H9 (cell line): ENCODE results near the gene KRT9. TPM values are rescaled to one million over a fixed set of nuclear protein-coding genes. Genes with fewer than 3 reads are reported as not detected.
A peak's percentile ranks its signal among the peaks of the same experiment; 100 is the strongest.
"Not testable (repeated sequence)": the region's sequence is repeated elsewhere in the genome, so short reads cannot be mapped to it uniquely, and the experiment has no call there.

Experiments
- DNase-seq: peaks from one replicate; pipeline ENCODE4 v3.0.0-alpha.2; 2017
- H2AFZ ChIP-seq: one replicate; pipeline ENCODE4 v1.6.1; 2013; ENCODE audit warnings: mild to moderate bottlenecking, low read length, control low read depth, moderate library complexity
- H2AK5ac ChIP-seq: 2 replicates; pipeline ENCODE4 v1.6.1; 2013; ENCODE audit warnings: low read length, control low read depth, mixed read lengths; ENCODE audit not compliant: insufficient read length
- H2BK120ac ChIP-seq: one replicate; pipeline ENCODE4 v1.6.1; 2013; ENCODE audit warnings: low read depth, mild to moderate bottlenecking, low read length, control low read depth, inconsistent platforms; ENCODE audit not compliant: poor library complexity, severe bottlenecking
- H2BK12ac ChIP-seq: 2 replicates; pipeline ENCODE4 v1.6.1; 2013; ENCODE audit warnings: low read length, control low read depth, mixed read lengths, low read depth; ENCODE audit not compliant: insufficient read length
- H2BK15ac ChIP-seq: 2 replicates; pipeline ENCODE4 v1.6.1; 2013; ENCODE audit warnings: low read depth, low read length, control low read depth
- H2BK20ac ChIP-seq: one replicate; pipeline ENCODE4 v1.6.1; 2013; ENCODE audit warnings: low read depth, mild to moderate bottlenecking, low read length, control low read depth, inconsistent platforms; ENCODE audit not compliant: poor library complexity, severe bottlenecking
- H2BK5ac ChIP-seq: 2 replicates; pipeline ENCODE4 v1.6.1; 2013; ENCODE audit warnings: low read length, control low read depth, mixed read lengths; ENCODE audit not compliant: insufficient read length
- H3K14ac ChIP-seq: 2 replicates; pipeline ENCODE4 v1.6.1; 2013; ENCODE audit warnings: low read length, control low read depth; ENCODE audit not compliant: insufficient read depth
- H3K18ac ChIP-seq: 2 replicates; pipeline ENCODE4 v1.6.1; 2013; ENCODE audit warnings: low read depth, mild to moderate bottlenecking, mixed read lengths, low read length, control low read depth; ENCODE audit not compliant: insufficient read length
- H3K23ac ChIP-seq: 2 replicates; pipeline ENCODE4 v1.6.1; 2013; ENCODE audit warnings: low read length, control low read depth, mixed read lengths, low read depth; ENCODE audit not compliant: insufficient read length
- H3K23me2 ChIP-seq: 2 replicates; pipeline ENCODE4 v1.6.1; 2013; ENCODE audit warnings: low read depth, mild to moderate bottlenecking, mixed read lengths, low read length, control low read depth; ENCODE audit not compliant: insufficient read length, poor library complexity, severe bottlenecking
- H3K27ac ChIP-seq: 2 replicates; pipeline ENCODE4 v1.5.1; 2013; ENCODE audit warnings: low read length, control low read depth, mixed read lengths, low read depth; ENCODE audit not compliant: insufficient read length
- H3K27me3 ChIP-seq: 2 replicates; pipeline ENCODE4 v1.6.1; 2013; ENCODE audit warnings: low read length, control low read depth, inconsistent platforms; ENCODE audit not compliant: insufficient read depth
- H3K4ac ChIP-seq: 2 replicates; pipeline ENCODE4 v1.6.1; 2013; ENCODE audit warnings: low read depth, mild to moderate bottlenecking, control low read depth, inconsistent platforms, low read length, moderate library complexity
- H3K4me1 ChIP-seq: 2 replicates; pipeline ENCODE4 v1.6.1; 2013; ENCODE audit warnings: low read length, control low read depth, inconsistent platforms; ENCODE audit not compliant: insufficient read depth
- H3K4me2 ChIP-seq: 2 replicates; pipeline ENCODE4 v1.6.1; 2013; ENCODE audit warnings: low read length, control low read depth, mixed read lengths; ENCODE audit not compliant: insufficient read length, insufficient read depth
- H3K56ac ChIP-seq: 2 replicates; pipeline ENCODE4 v1.6.1; 2013; ENCODE audit warnings: low read depth, mild to moderate bottlenecking, mixed read lengths, low read length, control low read depth; ENCODE audit not compliant: insufficient read length
- H3K79me1 ChIP-seq: 2 replicates; pipeline ENCODE4 v1.6.1; 2013; ENCODE audit warnings: low read depth, mild to moderate bottlenecking, moderate library complexity, low read length, control low read depth, inconsistent platforms; ENCODE audit not compliant: insufficient read depth, poor library complexity, severe bottlenecking
- H3K79me2 ChIP-seq: 2 replicates; pipeline ENCODE4 v1.6.1; 2013; ENCODE audit warnings: low read length, control low read depth, inconsistent platforms; ENCODE audit not compliant: insufficient read depth
- H3K9ac ChIP-seq: 2 replicates; pipeline ENCODE4 v1.6.1; 2013; ENCODE audit warnings: low read length, control low read depth, mixed read lengths; ENCODE audit not compliant: insufficient read length; ENCODE audit errors: extremely low read depth
- H3K9me3 ChIP-seq: one replicate; pipeline ENCODE4 v1.6.1; 2013; ENCODE audit warnings: low read depth, low read length, inconsistent platforms; ENCODE audit not compliant: control insufficient read depth
- H3T11ph ChIP-seq: one replicate; pipeline ENCODE4 v1.6.1; 2013; ENCODE audit warnings: mild to moderate bottlenecking, low read length, control low read depth, inconsistent platforms
- H4K20me1 ChIP-seq: one replicate; pipeline ENCODE4 v1.6.1; 2013; ENCODE audit not compliant: control insufficient read depth, insufficient read length, insufficient read depth
- H4K5ac ChIP-seq: 2 replicates; pipeline ENCODE4 v1.6.1; 2013; ENCODE audit warnings: low read depth, mild to moderate bottlenecking, mixed read lengths, low read length, control low read depth; ENCODE audit not compliant: insufficient read length
- H4K8ac ChIP-seq: replicated peaks from 2 replicates; pipeline ENCODE4 v1.6.1; 2013; ENCODE audit warnings: low read length, control low read depth, mixed read lengths, low read depth; ENCODE audit not compliant: insufficient read length
- H4K91ac ChIP-seq: 2 replicates; pipeline ENCODE4 v1.6.1; 2013; ENCODE audit warnings: low read depth, mild to moderate bottlenecking, moderate library complexity, mixed read lengths, low read length, control low read depth; ENCODE audit not compliant: insufficient read length
- H3K27ac Mint-ChIP-seq, 3 experiments: 2 replicates in 2 of 3; 3 replicates in 1 of 3; pipeline ENCODE4 v1.8.0; 2020 to 2021; ENCODE audit warnings: mixed read lengths in 3 of 3, mild to moderate bottlenecking in 1 of 3, moderate library complexity in 1 of 3
- H3K27me3 Mint-ChIP-seq: 2 replicates; pipeline ENCODE4 v1.8.0; 2021; ENCODE audit warnings: low read depth, mild to moderate bottlenecking, moderate library complexity, mixed read lengths
- H3K36me3 Mint-ChIP-seq, 3 experiments: 2 replicates in 2 of 3; 3 replicates in 1 of 3; pipeline ENCODE4 v1.8.0; 2020 to 2021; ENCODE audit warnings: low read depth in 3 of 3, mixed read lengths in 3 of 3; ENCODE audit not compliant: insufficient read depth in 1 of 3
- H3K4me1 Mint-ChIP-seq, 2 experiments: 2 replicates each; pipeline ENCODE4 v1.8.0; 2020; ENCODE audit warnings: mixed read lengths in 2 of 2
- H3K4me3 Mint-ChIP-seq, 2 experiments: 2 replicates in 1 of 2; 3 replicates in 1 of 2; pipeline ENCODE4 v1.8.0; 2020 to 2021; ENCODE audit warnings: mild to moderate bottlenecking in 2 of 2, mixed read lengths in 2 of 2, moderate library complexity in 1 of 2
- H3K9me3 Mint-ChIP-seq, 2 experiments: 2 replicates in 1 of 2; 3 replicates in 1 of 2; pipeline ENCODE4 v1.8.0; 2020; ENCODE audit warnings: mild to moderate bottlenecking in 2 of 2, mixed read lengths in 2 of 2, moderate library complexity in 1 of 2
- CTCF ChIP-seq: fragments of 200-600 bp; sonication (generic); conservative IDR thresholded peaks from 3 replicates; pipeline ENCODE4 v1.8.0; 2021; ENCODE audit warnings: antibody characterized with exemption, mild to moderate bottlenecking
- WGBS: extraction: QIAGEN DNeasy Blood & Tissue Kit; methylation state at CpG from one replicate; pipeline ENCODE4 v1.1.7; 2013; ENCODE audit warnings: missing lambda C conversion rate, low lambda C conversion rate, mixed read lengths; ENCODE audit not compliant: insufficient read length; ENCODE audit errors: extremely low coverage; 5-methylcytosine and 5-hydroxymethylcytosine counted together
- total RNA-seq: library from RNA; stranded (reverse); gene quantifications from 2 replicates; pipeline ENCODE4 v1.2.1, GENCODE V29; 2021

KRT9 gene
- total RNA-seq, 1 experiment from 2014 or later: not detected

GRCh38 chr17:41585301-41586056, 13.6 kb upstream of the KRT9 start:
- DNase-seq: no peak
- no peak for TF ChIP-seq CTCF
- no peak overlapping the region for H4K8ac ChIP-seq

GRCh38 chr17:41584331-41584927, 12.6 kb upstream of the KRT9 start:
- H3K4me1 Mint-ChIP-seq: peaks cover 15 to 24% of the 10 kb centered on the region in 2 experiments
- H3K56ac ChIP-seq, H2BK12ac ChIP-seq, DNase-seq, H2AFZ ChIP-seq, H2BK5ac ChIP-seq, H2BK15ac ChIP-seq, H2BK20ac ChIP-seq, H4K8ac ChIP-seq, H3K4ac ChIP-seq, H3K4me1 ChIP-seq, H3K18ac ChIP-seq, H3K27ac ChIP-seq, H3K79me1 ChIP-seq, H2AK5ac ChIP-seq, H3K9me3 ChIP-seq, H3K4me3 Mint-ChIP-seq, H3K9me3 Mint-ChIP-seq, H3K9ac ChIP-seq, H3K27me3 ChIP-seq, H3K27ac Mint-ChIP-seq, H3K79me2 ChIP-seq, H4K20me1 ChIP-seq, H3K23me2 ChIP-seq, H3K36me3 Mint-ChIP-seq, H4K91ac ChIP-seq, H3K14ac ChIP-seq, H4K5ac ChIP-seq, H2BK120ac ChIP-seq, H3K23ac ChIP-seq, H3T11ph ChIP-seq, H3K4me2 ChIP-seq: not testable (repeated sequence)
- peaks cover 22% of the 10 kb centered on the region for H3K27me3 Mint-ChIP-seq
- no CpG with 5 or more reads among the region's 8 CpGs for WGBS

More at GRCh38 chr17:41585301-41586056, 13.6 kb upstream of the KRT9 start:
- Mint-ChIP-seq H3K27me3 (peaks cover 16% of the 10 kb centered on the region), H3K36me3 (no peaks in the 10 kb centered on the region), H3K9me3 (peaks cover 0 to 4% of the 10 kb centered on the region in 2 experiments; a peak in 1 of 5 replicates), H3K4me1 (peaks cover 12 to 19% of the 10 kb centered on the region in 2 experiments), H3K4me3 (no peak overlapping the region), H3K27ac (no peak overlapping the region)
- Histone ChIP-seq H3K9me3 (no peaks in the 10 kb centered on the region), H3K4ac (no peak overlapping the region), H2AFZ (no peak overlapping the region), H3K9ac (no peak overlapping the region), H2BK15ac (no peak overlapping the region), H3K14ac (peak overlapping the region; percentile 57; the same call in 1 of the 2 replicates), H2BK12ac (no peak overlapping the region), H3K27ac (no peak overlapping the region), H2BK20ac (no peak overlapping the region), H3T11ph (no peak overlapping the region), H4K20me1 (no peaks in the 10 kb centered on the region), H2AK5ac (no peak overlapping the region), H3K79me2 (no peaks in the 10 kb centered on the region), H3K23me2 (no peaks in the 10 kb centered on the region), H3K23ac (no peak overlapping the region), H4K5ac (no peak overlapping the region), H3K79me1 (no peaks in the 10 kb centered on the region), H3K4me2 (no peak overlapping the region), H3K4me1 (no peaks in the 10 kb centered on the region), H2BK120ac (no peak overlapping the region), H2BK5ac (no peak overlapping the region), H3K56ac (no peak overlapping the region), H3K18ac (no peak overlapping the region), H4K91ac (no peak overlapping the region), H3K27me3 (no peaks in the 10 kb centered on the region)
- no CpG with 5 or more reads among the region's 5 CpGs for WGBS
